ENCODE data around the gene CPM. TPM values are rescaled to one million over a fixed set of nuclear protein-coding genes. Genes with fewer than 3 reads are reported as not detected.

The CPM gene
- total RNA-seq, 5 donors from 2014 or later (not counting 1 experiment from before 2014, with no cell fraction given): 1.6 to 2.7 (median 2.1) TPM

- peaks cover 0 to 3% of the 10 kb centered on the region in 2 experiments for H3K27me3 ChIP-seq (replicated peaks in 1 of 2; ENCODE audit: control insufficient read depth in 2 of 2, extremely low read depth in 1 of 2, insufficient read depth in 2 of 2, low read length in 1 of 2)
- ChIA-PET POLR2A (no interaction called here), CTCF (no interaction called here)
- no peaks in the 10 kb centered on the region for H3K36me3 ChIP-seq (ENCODE audit: control insufficient read depth in 2 of 2, extremely low read depth in 1 of 2, insufficient read depth in 1 of 2, low read length in 1 of 2)
- Mint-ChIP-seq H3K27me3 (peaks cover 0 to 4% of the 10 kb centered on the region in 2 donors), H3K4me3 (no peak overlapping the region), H3K36me3 (no peaks in the 10 kb centered on the region), H3K4me1 (peaks cover 8 to 13% (median 12%) of the 10 kb centered on the region in 3 donors), H3K9me3 (peaks cover 0 to 6% (median 0%) of the 10 kb centered on the region in 3 donors), H3K27ac (no peak overlapping the region)
- DNase-seq: no peak
- WGBS (ENCODE audit: insufficient coverage): no CpG with 5 or more reads among the region's 5 CpGs
- H3K4me1 ChIP-seq (ENCODE audit: control insufficient read depth in 1 of 2, extremely low read depth in 1 of 2, insufficient read depth in 2 of 2, low read length in 2 of 2): peaks cover 0 to 4% of the 10 kb centered on the region in 2 experiments
- no peak overlapping the region for H3K4me3 ChIP-seq (ENCODE audit: control insufficient read depth in 1 of 2, extremely low read depth in 1 of 2, low read length in 1 of 2)
- ATAC-seq (replicated peaks in 1 of 4): no peak
- H3K27ac ChIP-seq (ENCODE audit: low read length): no peak overlapping the region
- no peaks in the 10 kb centered on the region for H3K9me3 ChIP-seq
Measured at GRCh38 chr12:68886636-68887572, 46.1 kb downstream of the CPM start.

GRCh38 chr12:68885381-68885780 is 47.6 kb downstream of the CPM start:
- Histone ChIP-seq H3K27ac (ENCODE audit: low read length) (no peak overlapping the region), H3K9me3 (no peaks in the 10 kb centered on the region), H3K4me3 (ENCODE audit: control insufficient read depth in 1 of 2, extremely low read depth in 1 of 2, low read length in 1 of 2) (no peak overlapping the region), H3K27me3 (replicated peaks in 1 of 2; ENCODE audit: control insufficient read depth in 2 of 2, extremely low read depth in 1 of 2, insufficient read depth in 2 of 2, low read length in 1 of 2) (peaks cover 0 to 3% of the 10 kb centered on the region in 2 experiments), H3K36me3 (ENCODE audit: control insufficient read depth in 2 of 2, extremely low read depth in 1 of 2, insufficient read depth in 1 of 2, low read length in 1 of 2) (no peaks in the 10 kb centered on the region), H3K4me1 (ENCODE audit: control insufficient read depth in 1 of 2, extremely low read depth in 1 of 2, insufficient read depth in 2 of 2, low read length in 2 of 2) (no peaks in the 10 kb centered on the region)
- Mint-ChIP-seq H3K36me3 (no peaks in the 10 kb centered on the region), H3K9me3 (peaks cover 0 to 6% (median 0%) of the 10 kb centered on the region in 3 donors), H3K27ac (no peak overlapping the region), H3K4me3 (no peak overlapping the region), H3K4me1 (peaks cover 0 to 3% (median 0%) of the 10 kb centered on the region in 3 donors), H3K27me3 (peaks cover 0 to 4% of the 10 kb centered on the region in 2 donors)
- CTCF ChIA-PET: interaction anchor here in 1 of 2 donors (0.6 kb wide), 1 partner anchor 272 kb away, joined by 4 read pairs; no protein-coding TSS in a partner anchor
- WGBS (ENCODE audit: insufficient coverage): 93% methylated on average over 2 of the region's 3 CpGs
- POLR2A ChIA-PET: no interaction called here
- no peak for DNase-seq
- no peak for ATAC-seq (replicated peaks in 1 of 4)

GRCh38 chr12:68884251-68884650 is 48.7 kb downstream of the CPM start:
- Mint-ChIP-seq H3K27me3 (peaks cover 0 to 4% of the 10 kb centered on the region in 2 donors), H3K4me3 (no peak overlapping the region), H3K27ac (no peak overlapping the region), H3K4me1 (no peaks in the 10 kb centered on the region), H3K9me3 (peaks cover 0 to 6% (median 0%) of the 10 kb centered on the region in 3 donors), H3K36me3 (no peaks in the 10 kb centered on the region)
- 95% methylated on average over 4 of the region's 5 CpGs for WGBS (ENCODE audit: insufficient coverage)
- no peak for ATAC-seq (replicated peaks in 1 of 4)
- DNase-seq: no peak
- no peak overlapping the region for H3K27ac ChIP-seq (ENCODE audit: low read length)
- CTCF ChIA-PET: no interaction called here
- H3K4me1 ChIP-seq (ENCODE audit: control insufficient read depth in 1 of 2, extremely low read depth in 1 of 2, insufficient read depth in 2 of 2, low read length in 2 of 2): no peaks in the 10 kb centered on the region
- no peaks in the 10 kb centered on the region for H3K36me3 ChIP-seq (ENCODE audit: control insufficient read depth in 2 of 2, extremely low read depth in 1 of 2, insufficient read depth in 1 of 2, low read length in 1 of 2)
- POLR2A ChIA-PET: no interaction called here
- H3K9me3 ChIP-seq: no peaks in the 10 kb centered on the region
- H3K27me3 ChIP-seq (replicated peaks in 1 of 2; ENCODE audit: control insufficient read depth in 2 of 2, extremely low read depth in 1 of 2, insufficient read depth in 2 of 2, low read length in 1 of 2): no peaks in the 10 kb centered on the region
- no peak overlapping the region for H3K4me3 ChIP-seq (ENCODE audit: control insufficient read depth in 1 of 2, extremely low read depth in 1 of 2, low read length in 1 of 2)

DNA sequence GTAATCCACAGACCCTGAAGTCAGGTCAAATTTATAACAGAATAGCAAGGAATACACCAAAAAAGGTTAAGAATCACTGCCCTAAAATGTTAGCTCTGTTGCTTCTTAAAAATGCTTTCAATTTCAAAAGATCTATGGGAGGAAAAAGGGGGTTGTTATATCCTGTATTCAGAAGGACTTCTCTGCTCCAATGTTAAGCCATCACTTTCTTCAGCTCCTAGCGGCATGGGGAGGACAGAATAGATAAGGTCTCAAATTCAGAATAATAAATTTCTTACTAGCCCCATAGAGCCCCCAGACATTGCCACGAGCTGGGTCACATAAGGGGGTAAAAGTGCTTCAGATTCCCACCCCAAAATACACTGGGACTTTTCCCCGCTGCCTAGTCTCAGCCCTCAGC is 49.8 kb downstream of the CPM start:
- WGBS (ENCODE audit: insufficient coverage): no CpG with 5 or more reads among the region's 3 CpGs
- Mint-ChIP-seq H3K27ac (no peak overlapping the region), H3K4me1 (no peaks in the 10 kb centered on the region), H3K27me3 (peaks cover 0 to 4% of the 10 kb centered on the region in 2 donors), H3K9me3 (peaks cover 0 to 10% (median 0%) of the 10 kb centered on the region in 3 donors), H3K4me3 (no peak overlapping the region), H3K36me3 (no peaks in the 10 kb centered on the region)
- no peaks in the 10 kb centered on the region for H3K27me3 ChIP-seq (replicated peaks in 1 of 2; ENCODE audit: control insufficient read depth in 2 of 2, extremely low read depth in 1 of 2, insufficient read depth in 2 of 2, low read length in 1 of 2)
- ChIA-PET POLR2A (interaction anchor here in 1 of 2 donors (0.7 kb wide), 1 partner anchor 67 kb away, joined by 5 read pairs; no protein-coding TSS in a partner anchor), CTCF (interaction anchor here in 1 of 2 donors (0.6 kb wide), 1 partner anchor 14 kb away, joined by 3 read pairs; no protein-coding TSS in a partner anchor)
- H3K4me3 ChIP-seq (ENCODE audit: control insufficient read depth in 1 of 2, extremely low read depth in 1 of 2, low read length in 1 of 2): no peak overlapping the region
- H3K27ac ChIP-seq (ENCODE audit: low read length): no peak overlapping the region
- ATAC-seq (replicated peaks in 1 of 4) (no peak), DNase-seq (no peak)
- H3K9me3 ChIP-seq: no peaks in the 10 kb centered on the region
- no peaks in the 10 kb centered on the region for H3K4me1 ChIP-seq (ENCODE audit: control insufficient read depth in 1 of 2, extremely low read depth in 1 of 2, insufficient read depth in 2 of 2, low read length in 2 of 2)
- no peaks in the 10 kb centered on the region for H3K36me3 ChIP-seq (ENCODE audit: control insufficient read depth in 2 of 2, extremely low read depth in 1 of 2, insufficient read depth in 1 of 2, low read length in 1 of 2)

GRCh38 chr12:68882251-68882964 is 50.6 kb downstream of the CPM start:
- DNase-seq: no peak
- peaks cover 0 to 10% (median 0%) of the 10 kb centered on the region in 3 donors for H3K9me3 Mint-ChIP-seq
- ChIA-PET POLR2A (no interaction called here), CTCF (no interaction called here)
- no peaks in the 10 kb centered on the region for H3K27me3 ChIP-seq (replicated peaks in 1 of 2; ENCODE audit: control insufficient read depth in 2 of 2, extremely low read depth in 1 of 2, insufficient read depth in 2 of 2, low read length in 1 of 2)
- peaks cover 0 to 4% of the 10 kb centered on the region in 2 donors for H3K27me3 Mint-ChIP-seq
- H3K4me3 Mint-ChIP-seq: no peak overlapping the region
- no peak overlapping the region for H3K27ac Mint-ChIP-seq
- H3K27ac ChIP-seq (ENCODE audit: low read length): no peak overlapping the region
- no peak for ATAC-seq (replicated peaks in 1 of 4)
- H3K36me3 ChIP-seq (ENCODE audit: control insufficient read depth in 2 of 2, extremely low read depth in 1 of 2, insufficient read depth in 1 of 2, low read length in 1 of 2): no peaks in the 10 kb centered on the region
- WGBS (ENCODE audit: insufficient coverage): no CpG with 5 or more reads among the region's 4 CpGs
- no peak overlapping the region for H3K4me3 ChIP-seq (ENCODE audit: control insufficient read depth in 1 of 2, extremely low read depth in 1 of 2, low read length in 1 of 2)
- H3K4me1 Mint-ChIP-seq: no peaks in the 10 kb centered on the region
- H3K9me3 ChIP-seq: no peaks in the 10 kb centered on the region
- H3K36me3 Mint-ChIP-seq: no peaks in the 10 kb centered on the region
- no peaks in the 10 kb centered on the region for H3K4me1 ChIP-seq (ENCODE audit: control insufficient read depth in 1 of 2, extremely low read depth in 1 of 2, insufficient read depth in 2 of 2, low read length in 2 of 2)

GRCh38 chr12:68880660-68881325 is 52.2 kb downstream of the CPM start:
- WGBS (ENCODE audit: insufficient coverage): 100% methylated on average over 1 of the region's 5 CpGs
- ATAC-seq (replicated peaks in 1 of 4) (no peak), DNase-seq (no peak)
- H3K27ac ChIP-seq (ENCODE audit: low read length): no peak overlapping the region
- Mint-ChIP-seq H3K4me1 (no peaks in the 10 kb centered on the region), H3K27ac (no peak overlapping the region), H3K4me3 (no peak overlapping the region), H3K9me3 (peaks cover 0 to 10% (median 0%) of the 10 kb centered on the region in 3 donors), H3K27me3 (peaks cover 0 to 4% of the 10 kb centered on the region in 2 donors), H3K36me3 (no peaks in the 10 kb centered on the region)
- no peaks in the 10 kb centered on the region for H3K27me3 ChIP-seq (replicated peaks in 1 of 2; ENCODE audit: control insufficient read depth in 2 of 2, extremely low read depth in 1 of 2, insufficient read depth in 2 of 2, low read length in 1 of 2)
- POLR2A ChIA-PET: no interaction called here
- H3K4me3 ChIP-seq (ENCODE audit: control insufficient read depth in 1 of 2, extremely low read depth in 1 of 2, low read length in 1 of 2): no peak overlapping the region
- H3K36me3 ChIP-seq (ENCODE audit: control insufficient read depth in 2 of 2, extremely low read depth in 1 of 2, insufficient read depth in 1 of 2, low read length in 1 of 2): no peaks in the 10 kb centered on the region
- no peaks in the 10 kb centered on the region for H3K9me3 ChIP-seq
- CTCF ChIA-PET: no interaction called here
- no peaks in the 10 kb centered on the region for H3K4me1 ChIP-seq (ENCODE audit: control insufficient read depth in 1 of 2, extremely low read depth in 1 of 2, insufficient read depth in 2 of 2, low read length in 2 of 2)
